ENCODE measurements around the gene HCFC1. TPM values are rescaled to one million over a fixed set of nuclear protein-coding genes. Genes with fewer than 3 reads are reported as not detected.
"Not testable (repeated sequence)": the region's sequence is repeated elsewhere in the genome, so short reads cannot be mapped to it uniquely, and the experiment has no call there.

HCFC1 gene
- total RNA-seq, 1 donor from 2014 or later: 13.6 TPM

DNA sequence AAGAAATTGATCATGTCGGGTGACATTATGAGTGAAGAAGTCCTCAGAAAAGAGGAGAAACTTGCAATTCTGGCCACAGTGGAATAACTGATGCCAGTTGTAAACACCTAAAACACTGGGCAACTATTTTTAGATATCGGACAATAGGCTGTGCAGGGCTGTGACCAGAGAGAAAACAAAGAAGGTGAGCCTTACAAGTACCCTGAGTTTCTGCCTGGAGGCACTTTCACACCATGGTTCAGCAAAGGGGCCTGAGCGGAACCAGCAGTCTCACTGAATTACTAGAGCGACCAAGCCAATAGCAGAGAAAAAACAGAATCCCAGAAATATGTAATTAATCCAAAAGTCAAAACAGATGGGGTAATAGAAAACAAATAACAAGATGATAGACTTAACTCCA lies 36.9 kb upstream of the HCFC1 start:
- DNase-seq: no peak

GRCh38 chrX:154006947-154007346 lies 35.3 kb upstream of the HCFC1 start:
- no peak for DNase-seq

DNA sequence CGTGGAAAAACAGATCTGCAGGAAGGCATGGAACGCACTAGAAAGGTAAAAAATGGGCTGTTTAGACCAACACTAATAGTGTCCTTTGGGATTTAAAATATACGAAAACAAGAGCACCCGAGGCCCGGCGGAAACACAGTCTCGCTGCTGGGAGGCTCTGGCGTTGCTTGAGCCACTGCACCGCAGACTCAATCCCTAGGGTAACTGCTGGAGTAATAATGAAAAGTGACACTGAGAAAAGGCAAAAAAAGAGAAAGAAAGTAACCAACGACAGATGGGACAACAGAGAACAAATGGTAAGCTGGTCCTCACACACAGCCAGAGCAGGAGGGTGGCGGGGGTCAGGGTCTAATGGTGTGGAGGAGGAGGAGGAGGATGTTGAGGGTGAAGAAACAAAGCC lies 32.7 kb upstream of the HCFC1 start:
- no peak for DNase-seq

- DNase-seq: no peak
Measured at GRCh38 chrX:154002215-154002719, 30.6 kb upstream of the HCFC1 start.

- DNase-seq: no peak
Measured at GRCh38 chrX:154000051-154000450, 28.4 kb upstream of the HCFC1 start.

GRCh38 chrX:153999359-154000037 lies 27.9 kb upstream of the HCFC1 start:
- no peak for DNase-seq

- no peak for DNase-seq
Measured at GRCh38 chrX:153995504-153995903, 23.9 kb upstream of the HCFC1 start.

GRCh38 chrX:153994398-153994797 lies 22.8 kb upstream of the HCFC1 start:
- DNase-seq: not testable (repeated sequence)

- no peak for DNase-seq
Measured at GRCh38 chrX:153993978-153994377, 22.4 kb upstream of the HCFC1 start.

GRCh38 chrX:153993079-153993478 lies 21.5 kb upstream of the HCFC1 start:
- DNase-seq: no peak

DNA sequence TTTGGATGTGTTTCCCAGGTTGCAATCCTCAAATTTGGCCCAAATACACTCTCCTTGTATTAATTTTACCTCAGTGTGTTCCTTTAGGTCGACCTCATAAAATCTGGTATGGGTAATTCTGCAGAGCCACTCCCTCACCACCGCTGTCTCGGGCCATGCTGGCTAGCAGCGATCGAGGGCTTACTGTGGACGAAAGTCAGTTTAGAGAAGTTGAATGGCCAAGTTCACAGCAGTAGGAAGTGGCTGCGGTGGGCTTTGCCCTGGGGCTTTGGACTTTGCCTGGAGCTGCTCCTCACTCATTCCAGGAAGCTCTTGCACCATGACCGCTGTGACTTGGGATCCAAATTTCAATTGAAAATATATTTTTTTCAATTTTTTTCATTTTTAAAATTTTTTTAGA lies 20.6 kb upstream of the HCFC1 start:
- no peak for DNase-seq

DNA sequence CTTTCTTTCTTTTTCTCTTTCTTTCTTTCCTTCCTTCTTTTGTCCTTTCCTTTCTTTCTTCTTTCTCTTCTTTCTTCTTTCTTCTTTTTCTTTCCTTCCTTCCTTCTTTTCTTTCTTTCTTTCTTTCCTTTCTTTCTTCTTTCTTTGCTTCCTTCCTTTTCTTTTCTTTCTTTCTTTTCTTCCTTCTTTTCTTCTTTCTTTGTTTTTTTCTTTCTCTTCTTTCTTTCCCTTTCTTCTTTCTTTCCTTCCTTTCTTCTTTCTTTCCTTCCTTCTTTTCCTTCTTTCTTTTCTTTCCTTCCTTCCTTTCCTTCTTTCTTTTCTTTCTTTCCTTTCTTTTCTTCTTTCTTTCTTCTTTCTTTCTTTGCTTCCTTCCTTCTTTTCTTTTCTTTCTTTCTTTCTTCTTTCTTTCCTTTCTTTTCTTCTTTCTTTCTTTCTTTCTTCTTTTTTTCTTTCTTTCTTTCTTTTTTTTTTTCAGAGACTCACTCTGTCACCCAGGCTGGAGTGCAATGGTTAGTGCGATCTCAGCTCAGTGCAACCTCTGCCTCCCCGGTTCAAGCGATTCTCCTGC lies 19.5 kb upstream of the HCFC1 start:
- no peak for DNase-seq

DNA sequence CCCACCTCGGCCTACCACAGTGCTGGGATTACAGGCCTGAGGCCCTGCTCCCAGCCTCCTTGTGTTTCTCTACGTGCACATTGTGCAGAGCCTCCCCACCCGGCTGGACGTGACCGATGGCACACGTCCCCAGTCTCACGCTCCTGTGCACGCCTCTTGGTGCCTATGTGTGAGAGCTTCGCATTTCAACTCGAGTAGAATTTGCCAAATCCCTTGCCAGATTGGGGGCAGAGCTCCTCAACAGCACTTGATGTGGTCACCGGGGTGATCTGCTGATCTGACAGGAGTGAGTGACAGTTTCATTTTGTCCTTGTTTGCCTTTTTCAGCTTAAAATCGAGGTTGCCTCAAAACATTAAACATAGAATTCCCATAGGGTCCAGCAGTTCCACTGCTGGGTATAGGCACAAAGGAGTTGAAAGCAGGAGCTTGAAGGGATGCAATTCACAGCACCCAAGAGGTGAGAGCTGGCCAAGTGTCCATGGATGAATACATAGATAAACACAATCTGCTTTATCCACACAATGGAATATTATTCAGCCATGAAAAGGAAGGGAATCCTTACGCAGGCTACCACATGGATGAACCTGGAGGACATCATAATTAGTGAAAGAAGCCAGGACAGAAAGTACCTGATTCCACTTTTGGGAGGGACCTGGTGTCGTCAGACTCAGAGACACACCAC lies 18.5 kb upstream of the HCFC1 start:
- DNase-seq: no peak

GRCh38 chrX:153988493-153988892 lies 16.9 kb upstream of the HCFC1 start:
- DNase-seq: no peak

DNA sequence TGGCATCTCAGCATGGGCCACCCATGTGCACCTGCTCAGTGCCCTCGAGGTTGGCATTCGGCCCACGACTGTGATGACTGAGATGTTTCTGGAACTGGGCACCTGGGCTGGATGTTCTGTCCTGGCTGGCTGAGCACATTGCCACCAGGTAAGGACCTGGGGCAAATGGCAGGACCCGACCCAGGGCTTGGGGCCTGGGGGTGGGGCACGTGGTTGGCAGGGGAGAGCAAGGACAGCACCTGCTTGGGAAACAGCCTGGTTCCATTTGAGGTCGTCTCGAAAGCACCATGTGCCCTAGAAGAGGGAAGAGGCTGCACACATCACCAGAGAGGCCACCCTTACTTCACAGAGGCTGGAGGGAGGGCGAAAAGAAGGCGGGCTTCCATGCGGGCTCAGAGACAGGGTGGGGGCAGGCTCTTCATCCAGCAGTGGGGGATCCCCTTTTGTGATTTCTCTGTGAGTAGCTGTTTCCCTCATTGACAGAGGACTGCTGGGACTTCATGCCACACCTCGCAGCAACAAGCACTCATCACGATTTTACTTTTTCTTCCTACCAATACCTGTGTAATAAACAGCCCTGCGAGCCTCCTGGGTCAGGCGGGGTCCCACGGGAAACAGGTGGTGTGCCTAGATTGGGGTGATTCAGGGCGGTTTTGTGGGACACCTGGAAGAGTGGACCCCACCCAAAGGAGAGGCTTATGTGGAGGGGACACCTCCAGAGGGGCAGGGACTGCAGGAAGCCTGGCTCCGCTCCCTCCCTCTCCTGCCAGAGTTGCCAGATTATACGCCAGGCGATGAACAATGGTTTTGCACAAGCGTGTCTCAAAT lies 12.9 kb upstream of the HCFC1 start:
- DNase-seq: no peak

DNA sequence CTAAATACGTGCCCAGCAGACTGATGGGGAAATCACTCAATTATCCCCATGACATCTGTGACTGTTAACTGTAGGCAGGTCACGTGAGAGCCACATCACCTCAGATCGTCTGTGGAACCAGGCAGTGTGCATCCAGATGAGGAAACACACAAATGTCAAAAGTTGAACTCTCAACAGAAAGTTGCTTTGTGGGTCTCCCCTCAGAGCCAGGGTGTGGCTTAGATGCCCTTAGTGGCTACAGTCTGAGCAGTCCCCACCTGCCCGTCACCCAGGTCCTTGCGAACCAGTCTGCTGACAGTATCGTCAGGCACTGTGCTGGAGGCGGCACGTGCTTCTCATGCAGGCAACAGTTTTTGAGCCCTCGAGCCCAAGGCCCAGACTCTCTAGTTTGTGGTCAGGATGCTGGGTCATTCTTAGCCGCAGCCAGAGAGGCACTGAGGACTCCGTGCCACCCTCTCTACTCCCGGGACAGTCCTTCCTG lies 11.7 kb upstream of the HCFC1 start:
- DNase-seq: no peak

DNA sequence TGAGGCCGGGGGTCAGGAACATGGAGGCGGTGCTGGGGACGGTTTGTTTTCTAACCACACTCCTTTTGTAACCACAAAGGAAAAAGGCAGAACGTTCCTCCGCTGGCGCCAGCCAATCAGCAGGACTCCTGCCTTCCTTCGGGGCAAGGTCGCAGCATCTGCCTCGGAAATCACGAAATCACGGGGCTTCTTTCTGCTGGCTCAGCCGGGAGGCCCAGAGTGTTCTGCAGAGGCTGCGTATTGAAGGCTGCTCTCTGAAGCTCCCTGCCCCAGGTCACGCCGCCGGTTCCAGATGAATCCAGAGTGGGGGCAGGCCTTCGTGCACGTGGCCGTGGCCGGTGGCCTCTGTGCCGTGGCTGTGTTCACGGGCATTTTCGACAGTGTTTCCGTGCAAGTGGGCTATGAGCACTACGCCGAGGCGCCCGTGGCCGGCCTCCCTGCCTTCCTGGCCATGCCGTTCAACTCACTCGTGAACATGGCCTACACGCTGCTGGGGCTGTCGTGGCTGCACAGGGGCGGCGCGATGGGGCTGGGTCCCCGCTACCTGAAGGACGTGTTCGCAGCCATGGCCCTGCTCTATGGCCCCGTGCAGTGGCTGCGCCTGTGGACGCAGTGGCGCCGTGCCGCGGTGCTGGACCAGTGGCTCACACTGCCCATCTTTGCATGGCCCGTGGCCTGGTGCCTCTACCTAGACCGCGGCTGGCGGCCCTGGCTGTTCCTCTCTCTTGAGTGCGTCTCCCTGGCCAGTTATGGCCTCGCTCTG lies 10.3 kb upstream of the HCFC1 start:
- no peak for DNase-seq

- no peak for DNase-seq
Measured at GRCh38 chrX:153981231-153981630, 9.6 kb upstream of the HCFC1 start.

DNA sequence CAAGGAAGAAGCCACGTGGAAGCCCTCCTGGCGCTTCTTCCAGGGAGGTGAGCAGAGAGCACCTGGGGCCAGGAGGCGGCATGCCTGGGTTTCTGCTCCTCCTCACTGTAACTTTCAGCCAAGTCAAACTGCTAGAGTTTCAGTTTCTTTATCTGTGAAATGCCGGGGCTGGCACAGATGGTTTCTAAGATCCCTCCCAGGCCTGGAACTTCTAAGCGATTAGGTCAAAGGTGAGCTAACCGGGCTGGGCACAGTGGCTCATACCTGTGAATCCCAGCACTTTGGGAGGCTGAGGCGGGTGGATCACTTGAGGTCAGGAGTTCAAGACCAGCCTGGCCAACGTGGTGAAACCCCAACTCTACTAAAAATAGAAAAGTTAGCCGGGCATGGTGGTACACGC lies 8.8 kb upstream of the HCFC1 start:
- DNase-seq: not testable (repeated sequence)

- DNase-seq: no peak
Measured at GRCh38 chrX:153974726-153975286, 3.2 kb upstream of the HCFC1 start.

DNA sequence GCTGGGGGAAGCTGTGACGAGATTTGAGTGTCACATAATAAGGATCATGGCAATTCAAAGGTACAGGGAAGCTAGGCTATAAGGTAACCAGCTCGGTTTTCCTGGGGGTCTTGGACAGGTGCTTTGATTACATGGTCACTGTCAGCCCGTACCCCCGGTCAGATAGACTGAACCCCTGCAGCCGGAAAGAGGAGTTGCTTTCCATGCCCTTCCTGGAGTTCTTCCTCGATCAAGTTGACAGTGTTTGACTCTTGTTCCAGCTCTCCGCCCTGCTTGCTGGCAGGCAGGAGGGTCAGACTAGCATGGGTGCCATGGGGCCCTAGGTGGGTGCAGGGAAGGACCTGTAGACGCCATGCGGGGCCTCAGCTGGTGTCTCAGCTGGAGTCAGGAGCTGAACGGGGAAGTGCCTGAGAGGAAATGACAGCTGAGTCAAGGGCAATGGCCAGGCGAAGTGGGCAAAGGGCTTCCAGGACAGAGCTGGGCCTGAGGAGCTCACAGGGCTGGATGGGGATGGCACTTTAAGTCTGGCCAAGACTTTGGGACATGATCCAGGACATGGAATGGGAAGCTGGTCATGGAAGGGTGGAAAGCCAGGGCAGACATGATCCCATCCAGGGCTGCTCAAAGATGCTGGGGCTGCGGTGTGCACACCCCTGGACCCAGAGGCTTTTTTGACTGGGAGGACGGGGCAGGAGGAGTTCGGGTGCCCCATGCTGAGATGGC lies 2.5 kb upstream of the HCFC1 start:
- DNase-seq: no peak

Measured in skin of body (tissue), 2 donors.